ENCODE data around the gene MEF2B.

DNA sequence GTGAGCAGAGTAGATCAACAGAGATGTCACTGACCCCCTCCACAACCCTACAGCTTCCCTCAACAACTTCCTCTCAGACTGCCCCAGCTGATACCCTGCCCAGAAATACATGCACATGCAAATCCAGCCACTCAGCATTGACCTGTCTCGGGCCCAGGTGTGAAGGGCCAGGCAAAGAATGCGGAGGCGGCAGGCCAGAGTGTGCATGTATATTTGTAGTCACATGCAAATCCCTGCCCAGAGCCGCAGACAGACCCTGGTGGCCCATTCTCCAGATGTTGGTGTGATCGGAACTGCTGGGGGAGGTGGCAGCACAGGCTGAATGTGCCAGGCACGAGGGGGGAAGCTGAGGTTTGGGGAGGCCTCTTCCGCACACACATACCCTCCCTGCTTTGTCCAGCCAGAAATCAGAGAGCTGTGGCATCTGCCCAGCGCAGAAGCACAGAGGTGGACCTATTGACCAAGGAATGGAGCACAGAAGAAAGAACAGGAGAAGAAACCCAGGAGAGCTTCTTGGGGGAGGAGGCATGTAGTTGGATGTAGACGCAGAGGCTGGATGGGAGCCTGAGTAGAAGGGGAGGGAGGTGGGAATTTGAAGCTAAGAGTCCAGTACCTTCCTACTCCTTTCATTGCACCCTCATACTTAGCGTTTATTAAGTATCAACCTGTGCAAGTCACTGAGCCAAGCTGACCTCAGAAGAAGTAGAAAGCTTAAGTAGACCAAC lies 14.4 kb downstream of the MEF2B start:
- TF ChIP-seq, protein P1, sequence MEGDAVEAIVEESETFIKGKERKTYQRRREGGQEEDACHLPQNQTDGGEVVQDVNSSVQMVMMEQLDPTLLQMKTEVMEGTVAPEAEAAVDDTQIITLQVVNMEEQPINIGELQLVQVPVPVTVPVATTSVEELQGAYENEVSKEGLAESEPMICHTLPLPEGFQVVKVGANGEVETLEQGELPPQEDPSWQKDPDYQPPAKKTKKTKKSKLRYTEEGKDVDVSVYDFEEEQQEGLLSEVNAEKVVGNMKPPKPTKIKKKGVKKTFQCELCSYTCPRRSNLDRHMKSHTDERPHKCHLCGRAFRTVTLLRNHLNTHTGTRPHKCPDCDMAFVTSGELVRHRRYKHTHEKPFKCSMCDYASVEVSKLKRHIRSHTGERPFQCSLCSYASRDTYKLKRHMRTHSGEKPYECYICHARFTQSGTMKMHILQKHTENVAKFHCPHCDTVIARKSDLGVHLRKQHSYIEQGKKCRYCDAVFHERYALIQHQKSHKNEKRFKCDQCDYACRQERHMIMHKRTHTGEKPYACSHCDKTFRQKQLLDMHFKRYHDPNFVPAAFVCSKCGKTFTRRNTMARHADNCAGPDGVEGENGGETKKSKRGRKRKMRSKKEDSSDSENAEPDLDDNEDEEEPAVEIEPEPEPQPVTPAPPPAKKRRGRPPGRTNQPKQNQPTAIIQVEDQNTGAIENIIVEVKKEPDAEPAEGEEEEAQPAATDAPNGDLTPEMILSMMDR (IDR thresholded peaks at IDR 0.05; ENCODE audit: insufficient read depth, low read length, poor library complexity, severe bottlenecking) = no peak
- no peak for TF ChIP-seq EZH2phosphoT487 (conservative IDR thresholded peaks at IDR 0.05; ENCODE audit: low read length)

Measured in SU-DHL-6 (cell line).